HG03378 (cell line): Measurements from ENCODE around the gene ACSS2.

Source experiments
- ATAC-seq: cut with Tn5 transposase; IDR thresholded peaks from one replicate; pipeline ENCODE4 v1.9.1; 2021; ENCODE audit warnings: mild to moderate bottlenecking, moderate library complexity; ENCODE audit not compliant: unreplicated experiment

Gene ACSS2

DNA sequence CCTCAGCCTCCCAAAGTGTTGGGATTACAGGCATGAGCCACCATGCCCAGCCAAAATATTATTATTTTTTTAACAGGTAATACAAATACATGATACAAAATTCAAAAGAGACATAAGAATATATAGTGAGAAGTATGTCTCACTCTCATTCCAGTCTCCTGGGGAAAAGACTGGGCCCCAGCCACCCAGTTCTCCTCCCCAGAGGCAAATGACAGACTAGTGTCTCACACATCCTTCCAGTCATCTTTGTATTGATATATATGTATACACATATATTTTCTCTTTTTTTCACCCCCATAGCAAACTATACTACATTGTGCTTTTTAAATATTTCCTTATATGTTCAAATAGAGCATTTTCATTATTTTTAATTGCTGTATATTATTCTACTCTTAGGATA, 70.9 kb downstream of the ACSS2 start:
- no peak for ATAC-seq

DNA sequence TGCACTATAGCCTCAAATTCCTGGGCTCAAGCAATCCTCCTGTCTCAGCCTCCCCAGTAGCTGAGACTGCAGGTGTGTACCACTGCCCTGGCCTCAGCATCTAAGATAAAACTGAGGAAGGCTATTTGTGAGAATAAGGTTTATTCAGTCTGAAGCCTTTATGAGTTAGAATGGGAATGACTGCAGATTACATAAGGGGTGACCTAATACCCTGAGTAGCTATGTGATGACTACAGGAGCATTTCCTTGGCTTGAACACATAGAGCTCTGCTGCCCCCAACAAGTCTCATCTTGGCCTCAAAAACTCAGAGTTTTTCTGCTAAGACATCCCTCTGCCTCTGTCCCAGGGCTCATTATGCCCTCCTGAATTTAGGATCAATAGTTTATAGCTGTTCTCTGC, 71.6 kb downstream of the ACSS2 start:
- ATAC-seq = no peak

DNA sequence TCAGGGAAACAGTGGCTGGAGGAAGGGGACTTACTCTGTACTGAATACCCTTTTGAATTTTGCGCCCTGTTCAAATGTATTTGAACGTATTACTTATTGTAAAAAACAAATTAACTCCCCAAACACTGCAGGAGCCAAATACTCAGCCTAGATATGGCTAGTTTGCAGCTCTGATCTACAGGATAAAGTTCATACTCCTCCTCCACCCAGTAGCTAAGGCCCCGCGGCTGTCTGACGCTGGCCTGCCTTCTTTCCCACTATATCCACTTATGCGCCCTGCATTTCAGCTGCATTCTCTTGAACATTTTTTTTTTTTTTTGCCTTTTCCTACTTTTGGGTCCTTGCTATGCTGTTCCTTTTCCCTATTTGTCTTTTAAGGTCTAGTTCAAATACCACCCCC, 72.7 kb downstream of the ACSS2 start:
- no peak for ATAC-seq

- no peak for ATAC-seq
Observed at GRCh38 chr20:34951252-34951651, 74.8 kb downstream of the ACSS2 start.

DNA sequence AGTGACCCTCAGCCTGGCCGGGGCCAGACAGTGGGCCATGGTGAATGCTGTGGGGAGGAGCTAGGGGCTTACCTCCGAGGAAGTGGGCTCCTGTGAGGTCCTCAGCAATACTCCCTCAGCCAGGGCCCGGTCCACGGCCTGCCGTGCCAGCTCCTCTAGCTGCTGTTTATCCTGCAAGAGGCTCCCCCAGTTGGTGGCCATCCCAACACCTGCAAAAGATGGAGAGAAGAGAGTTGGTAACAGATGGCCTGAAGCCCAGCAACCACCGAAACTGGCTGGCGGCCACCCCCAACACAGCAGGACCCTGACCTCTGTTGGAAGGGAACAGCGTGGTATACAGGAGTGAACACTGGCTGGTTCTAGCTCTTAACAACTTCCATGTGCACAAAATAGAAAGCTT, 75.2 kb downstream of the ACSS2 start:
- no peak for ATAC-seq

DNA sequence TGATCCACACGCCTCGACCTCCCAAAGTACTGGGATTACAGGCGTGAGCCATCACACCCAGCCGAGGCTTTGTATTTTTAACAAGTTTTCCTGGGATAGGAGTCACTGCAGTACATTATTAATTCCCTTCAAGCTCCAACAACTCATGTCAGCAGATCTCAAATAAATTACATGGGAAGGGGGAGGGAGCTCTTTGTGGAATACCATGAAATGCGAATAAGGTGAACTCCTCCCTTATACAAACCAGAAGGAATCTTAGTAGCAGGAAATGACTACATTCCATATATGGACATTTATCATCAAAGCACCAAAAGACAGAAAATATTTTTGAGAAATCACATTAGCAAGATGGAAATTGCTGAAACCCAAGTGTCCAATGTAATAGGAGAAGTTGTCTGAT, 76.3 kb downstream of the ACSS2 start:
- no peak for ATAC-seq

DNA sequence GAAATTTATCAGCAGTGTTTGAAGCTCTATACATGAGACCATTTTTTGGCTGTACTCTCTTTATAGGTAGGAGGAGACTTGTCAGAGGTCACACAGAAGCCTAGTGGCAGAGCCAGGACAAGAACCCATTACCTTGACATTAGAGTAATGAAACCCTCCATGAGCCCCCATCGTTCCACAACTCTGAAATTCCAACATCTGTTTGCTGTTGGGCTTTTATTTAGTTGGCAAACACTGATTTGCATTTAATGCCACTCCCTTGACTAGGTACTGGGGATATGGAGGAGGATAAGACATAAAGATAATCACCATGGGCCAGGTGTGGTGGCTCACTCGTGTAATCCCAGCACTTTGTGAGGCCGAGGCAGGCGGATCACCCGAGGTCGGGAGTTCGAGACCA, 77.5 kb downstream of the ACSS2 start:
- ATAC-seq = no peak

DNA sequence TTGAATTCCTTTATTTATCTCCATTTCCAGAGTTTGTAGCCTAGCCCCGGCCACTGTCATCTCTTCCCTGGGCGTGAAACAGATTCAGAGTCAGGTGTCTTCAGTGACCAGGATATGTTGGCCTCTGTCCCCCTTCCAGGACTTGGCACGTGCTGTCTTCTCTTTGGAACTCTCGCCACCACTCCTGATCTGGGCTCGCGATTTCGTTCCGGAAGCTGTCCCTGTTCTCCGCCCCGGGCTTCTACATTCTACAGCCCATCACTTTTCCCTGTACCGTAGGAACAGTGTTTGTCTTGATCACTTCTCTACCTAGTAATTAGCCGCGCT, 78.5 kb downstream of the ACSS2 start:
- no peak for ATAC-seq

DNA sequence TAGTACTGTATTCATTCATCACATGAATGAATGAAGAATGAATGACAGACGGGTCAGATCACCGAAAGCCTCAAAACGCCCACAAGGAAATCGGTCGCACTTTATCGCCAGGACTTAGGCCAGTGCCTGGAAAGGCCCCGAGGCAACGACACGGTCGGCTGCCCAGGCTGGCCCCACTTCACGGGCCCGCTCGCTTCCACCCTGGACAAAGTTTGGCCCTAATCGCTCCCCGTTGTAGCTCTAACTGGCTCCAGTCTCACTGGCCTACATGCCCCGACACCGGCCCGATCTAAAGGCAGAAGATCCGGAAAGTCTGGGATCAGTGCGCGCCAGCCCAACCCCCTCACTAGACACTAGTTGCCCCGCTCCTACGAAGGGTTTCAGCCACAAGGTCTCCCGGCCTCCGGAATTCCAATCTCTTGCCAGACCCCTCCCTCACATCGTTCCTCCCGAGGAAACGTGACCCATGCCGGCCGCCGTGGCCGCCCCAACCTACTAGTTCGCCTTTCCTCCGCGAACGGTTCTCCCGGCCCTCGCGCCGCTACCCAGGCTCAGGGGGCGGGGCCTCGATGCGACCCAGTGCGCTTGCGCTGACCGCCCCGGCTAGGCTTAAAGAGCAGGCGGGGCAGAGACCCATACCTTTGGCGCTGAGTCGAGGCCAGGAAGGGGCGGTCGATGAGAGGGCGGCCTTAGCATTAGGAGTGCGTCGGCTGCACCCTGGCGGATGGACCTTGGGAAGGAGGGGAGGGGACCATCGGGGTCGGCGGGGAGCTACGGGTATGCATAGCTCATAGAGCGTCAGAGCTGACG, 79.0 kb downstream of the ACSS2 start, which contains the start of the genes GSS and MYH7B:
GSS (minus strand) TSS at position 576 of the 810 bp plus-strand sequence. CDS start 3,954 bp downstream, outside the sequence.
MYH7B (plus strand) TSS at position 638 of the 810 bp plus-strand sequence. CDS start 22,138 bp downstream, outside the sequence.
- peak; percentile 69 for ATAC-seq

DNA sequence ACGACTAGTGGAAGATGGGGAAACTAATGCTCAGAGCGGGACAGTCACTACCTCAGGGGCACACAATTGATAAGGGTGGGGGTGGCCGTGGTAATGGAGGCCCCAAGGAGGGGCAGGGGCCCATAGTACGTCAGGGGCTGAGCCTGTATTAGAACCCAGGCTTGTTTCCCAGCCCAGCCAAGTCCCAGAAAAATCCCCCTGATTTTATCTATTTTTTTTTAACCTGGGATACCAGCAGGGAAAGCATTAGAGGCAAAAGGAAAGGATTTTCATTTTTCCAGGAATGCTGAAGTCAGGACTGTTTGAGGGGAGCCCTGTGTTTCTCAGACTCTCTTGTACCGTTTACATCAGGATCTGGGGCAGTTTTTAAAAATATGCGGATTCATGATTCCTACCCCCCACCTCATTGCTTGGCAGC, 79.6 kb downstream of the ACSS2 start:
- ATAC-seq = no peak

DNA sequence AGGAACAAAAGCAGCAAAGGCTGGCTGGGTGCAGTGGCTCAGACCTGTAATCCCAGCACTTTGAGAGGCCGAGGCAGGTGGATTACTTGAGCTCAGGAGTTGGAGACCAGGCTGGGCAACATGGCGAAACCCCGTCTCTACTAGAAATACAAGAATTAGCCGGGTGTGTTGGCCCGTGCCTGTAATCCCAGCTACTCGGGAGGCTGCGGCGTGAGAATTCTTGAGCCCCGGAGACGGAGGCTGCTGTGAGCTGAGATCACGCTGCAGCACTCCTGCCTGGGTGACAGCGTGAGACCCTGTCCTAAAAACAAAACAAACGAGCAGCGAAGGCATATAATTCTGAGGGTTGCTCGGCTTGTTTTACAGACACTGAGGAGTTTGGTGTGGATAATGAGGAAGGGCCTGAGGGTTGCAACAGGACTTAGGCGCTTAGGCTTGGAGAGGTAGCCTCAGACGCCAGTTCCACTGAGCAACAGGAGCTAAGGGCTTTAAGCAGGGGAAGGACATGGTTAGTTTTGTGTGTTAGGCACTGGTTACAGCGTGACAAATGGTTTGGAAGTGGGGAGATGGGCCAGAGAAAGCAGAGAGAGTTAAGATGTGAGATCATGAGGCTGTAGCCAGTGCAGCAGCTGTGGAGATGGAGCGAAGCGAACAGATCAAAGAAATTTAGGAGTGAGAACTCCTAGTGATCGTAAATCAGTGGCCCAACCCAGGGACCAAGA, 80.5 kb downstream of the ACSS2 start:
- ATAC-seq = no peak

GRCh38 chr20:34964486-34964885, 88.1 kb downstream of the ACSS2 start:
- no peak for ATAC-seq

DNA sequence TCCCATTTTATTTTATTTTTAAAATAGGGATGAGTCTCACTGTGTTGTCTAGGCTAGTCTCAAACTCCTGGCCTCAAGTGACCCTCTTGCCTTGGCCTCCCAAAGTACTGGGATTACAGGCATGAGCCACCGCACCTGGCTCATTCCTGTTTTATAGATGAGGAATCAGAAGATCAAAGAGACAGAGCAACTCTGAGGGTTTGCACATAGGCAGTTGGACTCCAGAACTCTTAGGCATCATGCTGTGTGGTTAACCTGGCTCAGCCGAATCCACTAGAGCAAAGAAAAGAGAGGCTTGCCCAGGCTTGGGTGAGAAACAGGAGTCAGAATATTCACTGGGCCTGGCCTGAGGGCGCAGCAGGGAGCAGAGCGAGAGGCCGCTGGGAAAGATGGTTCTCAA, 88.6 kb downstream of the ACSS2 start:
- no peak for ATAC-seq

DNA sequence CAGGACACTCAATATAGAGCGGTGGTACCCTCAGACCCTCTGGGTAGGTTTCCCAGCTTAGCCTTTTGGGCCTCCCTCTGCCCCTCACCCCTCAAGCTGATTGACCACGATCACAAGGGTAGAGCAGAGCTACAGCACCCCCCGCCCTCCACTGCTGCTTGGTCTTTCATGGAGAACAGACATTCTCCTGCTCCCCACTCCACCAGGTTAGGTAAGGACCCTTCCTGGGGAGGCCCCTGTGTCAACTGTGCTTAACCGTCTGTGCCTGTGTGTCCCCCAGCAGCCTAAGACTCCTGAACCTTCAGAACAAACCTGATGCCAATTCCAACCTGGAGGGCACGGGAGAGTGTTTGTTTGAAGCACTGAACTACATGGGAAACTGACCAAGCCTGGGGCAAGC, 91.0 kb downstream of the ACSS2 start:
- no peak for ATAC-seq

DNA sequence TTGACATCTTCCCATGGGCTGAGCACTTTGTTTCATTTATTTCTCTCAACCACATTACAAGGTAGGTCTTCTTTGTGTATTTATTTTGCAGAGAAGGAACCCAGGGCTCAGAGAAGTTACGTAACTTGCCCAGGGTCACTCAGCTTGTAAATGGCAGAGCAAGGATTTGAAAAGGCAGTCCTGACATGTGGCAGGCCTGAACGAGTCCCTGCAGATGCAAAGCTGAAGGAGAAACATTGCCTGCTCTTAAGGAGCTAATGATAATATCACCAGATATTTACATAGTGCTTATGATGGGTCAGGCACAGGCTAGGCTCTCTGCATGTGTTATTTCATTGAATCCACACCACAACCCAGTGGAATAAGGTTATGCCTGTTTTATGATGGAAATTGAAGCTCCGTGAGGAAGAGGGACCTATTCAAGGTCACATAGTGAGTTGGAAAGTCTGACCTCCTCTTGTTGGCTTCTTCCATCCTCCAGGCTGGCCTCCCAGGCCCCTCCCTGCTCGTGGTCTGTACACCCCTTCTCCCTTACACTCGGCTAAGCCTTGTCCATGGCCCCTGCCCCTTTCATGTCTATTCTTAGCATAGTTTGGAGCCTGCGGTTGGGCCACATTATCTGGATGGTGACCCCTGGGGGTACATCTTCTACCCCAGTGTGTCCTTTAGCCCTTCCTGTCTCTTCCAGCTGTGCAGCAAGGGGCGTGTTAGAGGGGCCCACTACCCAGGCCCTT, 91.8 kb downstream of the ACSS2 start:
- ATAC-seq = no peak

DNA sequence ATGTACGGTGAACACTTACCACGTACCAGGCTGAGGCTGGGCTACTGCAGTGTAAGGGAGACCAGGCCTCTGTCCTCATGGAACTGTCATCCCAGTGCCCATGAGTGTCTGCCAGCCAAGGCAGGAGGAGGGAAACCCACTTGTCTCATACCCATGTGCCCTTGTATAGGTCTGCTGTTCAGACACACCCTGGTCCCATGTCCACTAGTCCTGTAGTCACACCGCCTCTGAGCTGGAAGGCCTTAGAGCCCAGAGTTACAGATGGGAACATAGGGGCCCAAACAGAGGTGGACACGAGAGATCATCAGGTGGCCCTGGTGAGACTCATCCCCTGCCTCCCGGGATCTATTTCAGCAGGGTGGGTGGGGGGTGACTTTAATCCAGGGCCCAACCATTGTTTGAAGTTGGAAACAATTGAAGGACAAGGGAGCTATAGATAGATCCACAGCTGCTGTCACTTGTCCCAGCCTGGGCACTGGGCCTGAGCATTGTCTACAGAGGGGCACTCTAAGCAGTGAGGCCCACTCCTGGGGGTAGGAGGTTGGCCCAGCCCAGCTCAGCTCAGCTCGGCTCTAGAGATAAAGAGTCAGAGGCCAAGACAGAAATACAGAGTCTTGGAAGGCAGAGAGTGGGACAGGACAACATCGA, 93.9 kb downstream of the ACSS2 start:
- no peak for ATAC-seq

- ATAC-seq = no peak
Observed at GRCh38 chr20:34970846-34971560, 94.6 kb downstream of the ACSS2 start.

- no peak for ATAC-seq
Observed at GRCh38 chr20:34971561-34972235, 95.3 kb downstream of the ACSS2 start.

- ATAC-seq = no peak
Observed at GRCh38 chr20:34974246-34974645, 97.8 kb downstream of the ACSS2 start.

DNA sequence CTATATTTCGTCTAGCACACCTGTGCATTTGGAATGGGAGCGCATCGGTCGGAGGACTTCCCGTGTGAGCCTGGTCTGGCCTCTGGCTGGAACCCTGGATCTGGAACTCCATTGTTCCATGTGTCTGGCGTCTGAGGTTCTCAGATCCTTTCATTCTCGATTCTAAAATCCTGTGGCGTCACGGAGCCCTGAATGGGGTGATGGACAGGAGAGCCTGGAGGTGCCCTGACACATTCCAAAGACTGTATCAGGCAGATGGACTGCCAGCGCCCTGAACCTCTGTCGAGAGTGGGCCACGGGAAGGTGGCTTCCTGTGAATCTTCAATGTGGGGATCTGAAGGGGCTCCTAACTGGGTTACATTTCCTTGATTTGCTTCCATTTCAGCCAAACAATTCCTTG, 99.9 kb downstream of the ACSS2 start:
- ATAC-seq = no peak
